Right lobe of liver (tissue), 6 donors: ENCODE data around the gene CORO6. TPM values are rescaled to one million over a fixed set of nuclear protein-coding genes. Genes with fewer than 3 reads are reported as not detected.

Source experiments
- ATAC-seq, 4 donors: fragments of 200-7000 bp; cut with Tn5 transposase; one replicate each; pipeline ENCODE4 v1.9.1; 2020; ENCODE audit warnings: mild to moderate bottlenecking in 4 of 4, moderate library complexity in 4 of 4
- DNase-seq, 3 donors: peaks; one replicate each; pipeline ENCODE4 v3.0.0-alpha.2; 2020
- H3K27ac ChIP-seq, 3 donors: fragments of 200-600 bp; one replicate each; pipeline ENCODE4 v1.8.0; 2022
- H3K27me3 ChIP-seq, 2 donors: fragments of 200-600 bp; one replicate each; pipeline ENCODE4 v1.8.0; 2022
- H3K36me3 ChIP-seq, 4 donors: fragments of 200-600 bp; sonication (generic) in 1 of 4; one replicate each; pipeline versions ENCODE4 v1.5.1 to v1.8.0; 2017 to 2022; ENCODE audit warnings: control low read depth in 1 of 4
- H3K4me1 ChIP-seq, 4 donors: fragments of 200-600 bp; sonication (generic) in 1 of 4; one replicate each; pipeline versions ENCODE4 v1.5.1 to v1.8.0; 2017 to 2022; ENCODE audit warnings: control low read depth in 1 of 4
- H3K4me3 ChIP-seq, 3 donors: fragments of 200-600 bp; one replicate each; pipeline ENCODE4 v1.8.0; 2022
- H3K9me3 ChIP-seq, 4 donors: fragments of 200-600 bp; sonication (generic) in 1 of 4; one replicate each; pipeline versions ENCODE4 v1.5.1 to v1.8.0; 2017 to 2022; ENCODE audit warnings: control low read depth in 1 of 4
- CTCF ChIP-seq, 4 donors: fragments of 200-600 bp in 3 of 4; fragments of 450-650 bp in 1 of 4; IDR thresholded peaks; one replicate each; pipeline versions ENCODE4 v1.5.1 to v1.8.0; 2016 to 2022; ENCODE audit warnings: antibody characterized with exemption in 4 of 4, mild to moderate bottlenecking in 2 of 4
- POLR2A ChIP-seq: fragments of 450-650 bp; IDR thresholded peaks from one replicate; pipeline ENCODE4 v1.6.1; 2017; ENCODE audit warnings: antibody characterized with exemption, mild to moderate bottlenecking
- WGBS: methylation state at CpG from one replicate; pipeline ENCODE4 v1.1.6; 2018; ENCODE audit warnings: low coverage, low lambda C conversion rate; ENCODE audit not compliant: insufficient coverage; ENCODE audit errors: missing lambda C conversion rate; 5-methylcytosine and 5-hydroxymethylcytosine counted together
- intact Hi-C, 2 donors: fragments of 100-400 bp; cut with DNase I; formaldehyde crosslinking; loops; one replicate each; pipeline versions ENCODE4 v1.11.2 to v1.14.1; 2022
- total RNA-seq, 6 experiments: library from RNA; depleted of rRNA in 2 of 6; stranded (reverse); fragments of >200 nt in 2 of 6; fragmentation: NEBNext Ultra II Directional in 3 of 6; extraction: Animal tissue kit (Norgen Biotek cat#: 25700) in 3 of 6; gene quantifications; one replicate each; pipeline versions ENCODE4 v1.1.0 to v1.2.4, GENCODE V29; 2016 to 2023
- donor health status: DM: no; HTN: yes; CAD: no.
- donor health status: DM: no; HTN: no; CAD: no.
- donor health status: DM: no; HTN: no; CAD: no.
- donor health status: DM: no; HTN: yes; CAD: no.
- donor health status: DM: no; HTN: yes; CAD: no.

The CORO6 gene
- total RNA-seq, 6 experiments from 2014 or later = 0.37 to 5.1 (median 0.81) TPM

GRCh38 chr17:29627951-29628350 is 5.2 kb upstream of the CORO6 start:
- Histone ChIP-seq H3K36me3 (peaks cover 0 to 14% (median 2%) of the 10 kb centered on the region in 4 donors), H3K27me3 (no peaks in the 10 kb centered on the region), H3K4me3 (no peak overlapping the region), H3K27ac (no peak overlapping the region), H3K9me3 (no peaks in the 10 kb centered on the region), H3K4me1 (peaks cover 0 to 3% (median 0%) of the 10 kb centered on the region in 4 donors)
- intact Hi-C loops = loop anchor here (10.0 kb wide), 1 partner anchor 147 kb away; no protein-coding TSS in a partner anchor
- 67% methylated on average over 1 of the region's 1 CpG for WGBS
- no peak for TF ChIP-seq POLR2A
- TF ChIP-seq CTCF (IDR thresholded peaks at IDR 0.05) = no peak
- ATAC-seq (no peak), DNase-seq (no peak)

- DNase-seq (no peak), ATAC-seq (no peak)
- Histone ChIP-seq H3K9me3 (no peaks in the 10 kb centered on the region), H3K4me1 (peaks cover 0 to 11% (median 0%) of the 10 kb centered on the region in 4 donors), H3K27ac (no peak overlapping the region), H3K36me3 (no peaks in the 10 kb centered on the region), H3K27me3 (no peaks in the 10 kb centered on the region), H3K4me3 (no peak overlapping the region)
- no peak for TF ChIP-seq CTCF (IDR thresholded peaks at IDR 0.05)
- TF ChIP-seq POLR2A = no peak
- intact Hi-C loops = loop anchor here (10.0 kb wide), 1 partner anchor 150 kb away; no protein-coding TSS in a partner anchor
- WGBS = 91% methylated on average over 5 of the region's 8 CpGs
These were observed 2.5 kb upstream of the CORO6 start for GRCh38 chr17:29625037-29625750.

- DNase-seq (no peak), ATAC-seq (no peak)
- H3K4me3 ChIP-seq = no peak overlapping the region
- TF ChIP-seq POLR2A = no peak
- TF ChIP-seq CTCF (IDR thresholded peaks at IDR 0.05) = no peak
- no peaks in the 10 kb centered on the region for H3K27me3 ChIP-seq
- no peak overlapping the region for H3K27ac ChIP-seq
- intact Hi-C loops = loop anchor here (10.0 kb wide), 1 partner anchor 150 kb away; no protein-coding TSS in a partner anchor
- H3K9me3 ChIP-seq = no peaks in the 10 kb centered on the region
- H3K36me3 ChIP-seq = no peaks in the 10 kb centered on the region
- 74% methylated on average over 4 of the region's 4 CpGs for WGBS
- peaks cover 0 to 11% (median 0%) of the 10 kb centered on the region in 4 donors for H3K4me1 ChIP-seq
These were observed 1.9 kb upstream of the CORO6 start for GRCh38 chr17:29624586-29624985.

DNA sequence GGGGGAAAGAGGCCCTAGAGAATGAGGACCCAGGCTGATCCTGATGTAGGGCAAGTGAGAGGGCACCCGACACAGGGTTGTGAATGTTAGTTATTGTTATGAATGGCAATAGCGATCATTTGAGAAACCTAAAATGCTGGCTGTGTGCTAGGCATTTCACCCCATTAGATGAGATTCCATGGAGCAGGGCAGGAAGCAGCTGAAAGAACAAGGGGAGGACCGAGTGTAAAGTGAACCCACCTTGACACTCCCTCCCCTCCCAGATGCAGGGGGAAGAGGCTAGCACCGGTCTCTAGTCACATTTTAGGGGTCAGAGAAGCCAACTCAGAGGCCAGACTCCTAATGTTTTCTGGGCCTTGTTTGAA is 553 bp upstream of the CORO6 start:
- Histone ChIP-seq H3K27me3 (no peaks in the 10 kb centered on the region), H3K36me3 (no peaks in the 10 kb centered on the region), H3K9me3 (no peaks in the 10 kb centered on the region), H3K4me3 (peak overlapping the region in 1 of 3 donors; percentile 58), H3K27ac (no peak overlapping the region), H3K4me1 (peaks cover 0 to 11% (median 0%) of the 10 kb centered on the region in 4 donors)
- intact Hi-C loops = loop anchor here (10.0 kb wide), 1 partner anchor 152 kb away; no protein-coding TSS in a partner anchor
- whole genome bisulfite sequencing = 44% methylated on average over 1 of the region's 4 CpGs
- ATAC-seq = no peak
- no peak for DNase-seq
- no peak for TF ChIP-seq POLR2A
- no peak for TF ChIP-seq CTCF (IDR thresholded peaks at IDR 0.05)
